Glomerular visceral epithelial cell (primary cell): ENCODE results near the gene EVI5L.

Source experiments
- DNase-seq: peaks from one replicate; pipeline ENCODE4 v3.0.0-alpha.2; 2016; ENCODE audit errors: extremely low spot score

Gene EVI5L

DNA sequence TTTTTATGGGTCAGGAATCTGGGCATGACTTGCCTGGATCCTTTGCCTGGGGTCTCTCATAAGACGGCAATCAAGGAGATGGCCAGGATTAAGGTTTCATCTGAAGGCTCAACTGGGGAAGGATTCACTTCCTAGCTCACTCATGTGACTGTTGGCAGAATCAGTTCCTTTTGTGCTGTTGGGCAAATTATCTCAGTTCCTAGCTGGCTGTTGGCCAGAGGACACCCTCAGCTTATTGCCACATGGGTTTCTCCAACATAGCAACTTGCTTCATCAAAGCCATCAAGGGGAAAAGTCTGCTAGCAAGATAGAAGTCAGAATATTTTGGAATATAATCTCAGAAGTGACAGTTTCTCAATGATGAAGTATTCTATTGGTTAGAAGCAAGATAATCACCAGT, 12.2 kb upstream of the EVI5L start:
- DNase-seq, result no peak

DNA sequence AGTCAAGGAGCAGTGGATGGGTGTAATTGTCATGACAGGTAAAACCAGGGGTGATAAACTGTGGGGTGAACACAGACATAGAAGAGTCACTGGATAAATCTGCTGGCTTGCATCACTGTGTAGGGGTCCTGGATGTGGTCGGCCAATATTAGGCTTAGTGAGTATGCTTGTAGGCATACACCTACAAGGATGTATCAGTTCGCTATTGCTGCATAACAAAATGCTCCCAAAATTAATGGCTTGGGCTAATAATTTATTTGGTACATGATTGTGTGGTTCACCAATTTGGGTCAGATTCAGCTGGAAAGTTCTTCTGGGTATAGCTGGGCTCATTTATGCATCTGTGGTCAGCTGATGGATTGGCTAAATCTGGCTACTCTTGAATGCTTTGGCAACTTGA, 11.2 kb upstream of the EVI5L start:
- no peak for DNase-seq

DNA sequence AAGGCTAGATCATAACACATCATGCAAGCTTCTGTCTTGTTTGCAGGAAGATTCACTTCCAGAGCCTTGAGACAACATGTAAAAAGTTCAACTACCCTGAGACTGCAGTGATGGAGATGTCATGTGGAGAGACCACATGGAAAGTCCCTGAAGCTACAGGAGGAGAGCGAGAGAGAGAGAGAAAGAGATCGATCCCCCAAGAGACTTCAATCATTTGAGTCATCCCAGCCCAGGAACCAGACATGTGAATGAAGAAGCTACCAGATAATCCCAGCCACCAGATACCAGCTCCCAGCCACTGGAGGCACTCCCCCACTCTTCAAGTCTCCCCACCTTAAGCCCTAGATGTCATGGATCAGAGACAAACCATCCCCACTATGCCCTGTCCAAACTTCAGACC, 10.7 kb upstream of the EVI5L start:
- DNase-seq, result no peak

DNA sequence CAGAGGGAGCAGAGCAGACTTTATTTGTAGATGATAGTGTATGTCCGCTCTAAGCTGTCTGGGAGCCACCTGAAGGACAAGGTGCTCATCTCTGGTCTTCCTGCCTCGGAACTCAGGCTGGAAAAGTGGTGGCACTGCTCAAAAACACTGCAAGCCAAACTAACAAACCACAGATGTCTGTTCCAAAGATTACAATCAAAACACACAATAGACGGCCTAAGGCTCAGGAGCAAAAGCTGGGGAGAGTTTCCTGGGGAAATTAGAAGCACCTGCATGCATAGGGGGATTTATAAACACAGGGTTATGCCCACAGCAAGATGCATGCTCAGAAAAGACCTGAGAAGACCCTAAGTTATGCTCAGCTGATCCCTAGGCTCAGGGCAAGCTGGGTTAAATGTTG, 9.4 kb upstream of the EVI5L start:
- no peak for DNase-seq

DNA sequence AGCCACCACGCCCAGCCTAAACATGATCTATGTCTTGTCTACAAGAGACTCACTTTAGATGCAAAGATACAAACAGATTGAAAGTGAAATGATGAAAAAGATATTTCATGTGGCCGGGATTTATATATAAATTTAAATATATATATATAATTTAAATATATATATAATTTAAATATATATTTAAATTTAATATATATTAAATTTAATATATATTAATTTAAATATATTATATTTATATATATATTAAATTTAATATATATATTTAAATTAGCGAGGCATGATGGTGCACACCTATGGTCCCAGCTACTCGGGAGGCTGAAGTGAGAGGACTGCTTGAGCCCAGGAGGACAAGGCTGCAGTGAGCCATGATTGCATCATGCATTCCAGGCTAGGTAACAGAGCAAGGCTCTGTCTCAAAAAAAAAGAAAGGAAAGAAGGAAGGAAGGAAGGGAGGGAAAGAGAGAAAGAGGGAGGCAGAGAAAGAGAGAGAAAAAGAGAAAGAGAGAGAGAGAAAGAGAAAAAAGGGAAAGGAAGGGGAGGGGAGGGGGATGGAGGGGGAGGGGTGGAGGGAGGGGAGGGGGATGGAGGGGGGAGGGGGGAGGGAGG, 7.0 kb upstream of the EVI5L start:
- DNase-seq, result no peak

GRCh38 chr19:7823686-7824301, 6.2 kb upstream of the EVI5L start:
- no peak for DNase-seq

DNA sequence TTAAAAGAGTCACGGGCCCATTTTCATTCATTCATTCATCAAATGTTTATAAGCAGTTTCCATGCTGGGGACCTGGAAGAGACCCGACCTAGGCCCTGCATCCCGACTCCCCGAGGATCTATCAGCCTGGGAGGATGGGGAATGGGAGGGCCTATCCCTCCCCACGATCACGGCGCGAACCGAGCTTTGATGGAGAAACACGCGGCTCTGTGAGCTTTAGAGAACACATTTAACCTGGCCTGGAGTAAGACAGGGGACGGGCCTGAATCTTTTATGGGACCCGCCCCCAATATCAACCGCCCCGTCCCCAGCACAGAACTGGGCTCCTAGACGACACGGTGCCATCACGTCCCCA, 875 bp upstream of the EVI5L start:
- DNase-seq, result no peak

- DNase-seq, result no peak
Observed at GRCh38 chr19:7830272-7830771, 304 bp downstream of the EVI5L start.

DNA sequence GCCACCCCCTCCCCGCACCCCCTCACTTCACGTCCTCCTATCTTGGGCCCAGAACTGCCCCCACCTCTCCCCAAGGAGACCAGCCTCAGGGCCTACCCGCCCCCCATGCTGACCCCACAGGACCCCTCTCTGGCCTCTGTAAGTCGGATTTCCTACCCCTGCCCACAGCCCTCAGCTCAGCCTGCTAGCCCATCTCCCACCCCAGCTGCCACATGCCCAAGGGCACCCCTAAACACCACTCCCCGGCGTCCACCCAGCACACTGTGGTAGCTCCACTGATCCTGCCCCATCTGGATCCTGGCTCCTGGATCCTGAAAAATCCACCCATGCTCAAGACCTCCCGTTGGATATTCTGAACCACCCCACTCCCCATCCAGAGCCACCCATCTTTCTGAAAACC, 805 bp downstream of the EVI5L start:
- no peak for DNase-seq

- DNase-seq, result peak; percentile 59
Observed at GRCh38 chr19:7831452-7831851, 1.4 kb downstream of the EVI5L start.

- no peak for DNase-seq
Observed at GRCh38 chr19:7832009-7832408, 2.0 kb downstream of the EVI5L start.

GRCh38 chr19:7832781-7833180, 2.8 kb downstream of the EVI5L start:
- no peak for DNase-seq

DNA sequence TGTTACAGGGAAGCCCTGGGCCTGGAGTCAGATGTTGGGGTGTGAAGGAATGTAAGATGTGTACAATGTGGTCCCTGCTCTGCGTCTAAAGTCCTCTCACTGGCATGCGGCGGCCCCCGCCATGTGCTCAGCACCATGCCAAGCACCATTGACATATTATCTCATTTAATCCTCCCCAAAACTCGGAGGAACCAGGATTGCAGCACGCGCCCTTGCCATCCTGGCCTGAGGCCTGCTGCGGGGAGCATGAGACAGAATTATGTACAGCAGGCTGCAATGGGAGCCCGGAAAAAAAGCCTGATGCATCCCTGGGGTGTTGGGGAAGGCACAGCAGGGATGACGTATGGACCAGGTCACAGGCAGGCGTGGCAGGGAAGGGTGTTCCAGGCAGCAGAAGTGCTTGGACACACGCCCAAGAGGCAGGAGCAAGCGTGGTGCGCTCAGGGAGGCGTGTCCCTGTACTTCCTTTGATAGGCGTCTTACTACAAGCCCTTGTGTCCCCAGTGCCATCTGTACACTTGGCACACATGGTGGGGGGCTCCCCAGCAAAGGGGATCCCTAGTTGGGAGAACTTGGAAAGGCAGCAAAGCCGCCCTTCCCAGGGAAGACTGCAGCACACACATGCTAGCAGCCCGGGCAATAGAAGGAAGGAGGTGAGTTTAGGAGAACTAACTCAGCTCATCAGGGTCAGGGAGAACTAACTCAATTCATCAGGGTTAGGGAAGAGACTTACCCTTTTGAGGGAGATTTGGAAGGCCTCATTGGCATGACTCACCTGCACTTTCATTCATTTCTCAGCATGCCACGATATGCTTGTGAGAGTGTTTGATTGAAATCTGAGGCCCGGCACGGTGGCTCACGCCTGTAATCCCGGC, 3.4 kb downstream of the EVI5L start:
- no peak for DNase-seq

- DNase-seq, result no peak
Observed at GRCh38 chr19:7839476-7839875, 9.5 kb downstream of the EVI5L start.

GRCh38 chr19:7840629-7841028, 10.6 kb downstream of the EVI5L start:
- no peak for DNase-seq

DNA sequence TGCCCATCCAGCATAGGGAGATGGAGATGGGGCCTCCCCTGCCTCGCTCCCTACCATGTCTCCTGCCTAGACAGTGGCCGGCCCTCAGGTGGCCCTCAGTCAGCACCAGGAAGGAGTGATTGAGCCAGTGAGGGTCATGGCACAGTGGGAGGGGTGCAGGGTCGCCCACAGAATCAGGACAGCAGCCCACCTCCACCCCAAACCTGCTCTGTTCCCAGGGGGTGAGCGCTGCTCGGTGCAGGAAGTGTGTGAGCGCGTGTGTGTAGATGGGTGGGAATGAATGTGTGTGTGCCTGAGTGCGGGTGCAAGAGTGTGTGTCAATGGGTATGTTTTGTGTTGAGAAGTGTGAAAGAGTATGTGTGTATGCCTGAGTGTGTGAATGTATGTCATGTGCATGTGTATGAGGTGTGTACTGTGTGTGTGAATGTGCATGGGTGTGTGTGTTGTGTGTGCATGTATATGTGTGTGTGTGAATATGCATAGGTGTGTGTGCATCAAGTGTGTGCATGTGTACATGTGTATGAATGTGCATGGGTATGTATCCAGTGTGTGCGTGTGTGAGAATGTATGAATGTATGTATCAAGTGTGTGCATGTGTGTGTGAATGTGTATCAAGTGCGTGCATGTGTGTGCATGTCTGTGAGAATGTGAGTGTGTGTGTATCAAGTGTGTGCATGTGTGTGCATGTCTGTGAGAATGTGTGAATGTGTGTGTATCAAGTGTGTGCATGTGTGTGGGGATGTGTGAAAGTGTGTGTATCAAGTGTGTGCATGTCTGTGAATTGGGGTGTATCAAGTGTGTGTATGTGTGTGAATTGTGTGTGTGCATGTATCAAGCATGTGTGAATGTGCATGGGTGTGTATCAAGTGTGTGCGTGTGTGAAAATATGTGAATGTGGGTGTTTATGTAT, 12.0 kb downstream of the EVI5L start:
- no peak for DNase-seq

DNA sequence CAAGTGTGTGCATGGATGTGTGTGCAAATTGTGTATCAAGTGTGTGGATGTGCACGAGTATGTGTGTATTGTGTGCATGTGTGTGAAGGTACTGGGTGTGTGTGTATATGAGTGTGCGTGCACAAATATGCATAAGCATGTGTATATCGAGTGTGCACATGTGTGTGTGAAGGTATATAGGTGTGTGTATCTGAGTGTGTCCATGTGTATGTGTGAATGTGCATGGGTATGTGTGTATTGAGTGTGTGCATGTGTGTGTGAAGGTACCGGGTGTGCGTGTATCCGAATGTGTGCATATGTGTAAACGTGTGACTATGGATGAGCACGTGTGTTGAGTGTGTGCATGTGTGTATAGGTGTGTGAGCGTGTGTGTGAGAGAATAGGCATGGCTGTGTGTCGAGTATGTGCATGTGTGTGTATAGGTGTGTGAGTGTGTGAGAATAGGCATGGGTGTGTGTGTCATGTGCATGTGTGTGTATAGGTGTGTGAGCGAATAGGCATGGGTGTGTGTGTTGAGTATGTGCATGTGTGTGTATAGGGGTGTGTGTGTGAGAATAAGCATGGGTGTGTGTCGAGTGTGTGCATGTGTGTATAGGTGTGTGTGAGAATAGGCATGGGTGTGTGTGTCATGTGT, 12.8 kb downstream of the EVI5L start:
- DNase-seq, result no peak

- no peak for DNase-seq
Observed at GRCh38 chr19:7843521-7843920, 13.5 kb downstream of the EVI5L start.

DNA sequence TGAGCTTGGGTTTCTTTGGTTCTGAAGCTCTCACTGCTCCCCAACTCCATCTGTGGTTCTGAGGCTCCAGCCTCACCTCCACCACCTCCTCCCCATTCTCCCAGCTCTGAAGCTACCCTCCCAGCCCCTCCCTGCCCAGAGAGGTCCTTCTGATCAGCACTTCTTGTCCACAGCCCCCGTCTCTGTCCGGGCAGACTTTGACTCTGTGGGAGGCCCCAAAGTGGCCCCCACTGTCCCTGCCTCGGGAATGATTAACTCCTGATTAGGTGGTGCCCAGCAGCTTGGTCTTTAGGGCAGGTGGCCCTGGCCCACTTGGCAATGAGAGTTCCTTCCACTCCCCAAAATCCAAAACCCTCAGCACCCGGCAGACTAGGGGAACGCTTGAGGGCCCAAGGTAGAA, 14.4 kb downstream of the EVI5L start:
- DNase-seq, result no peak

DNA sequence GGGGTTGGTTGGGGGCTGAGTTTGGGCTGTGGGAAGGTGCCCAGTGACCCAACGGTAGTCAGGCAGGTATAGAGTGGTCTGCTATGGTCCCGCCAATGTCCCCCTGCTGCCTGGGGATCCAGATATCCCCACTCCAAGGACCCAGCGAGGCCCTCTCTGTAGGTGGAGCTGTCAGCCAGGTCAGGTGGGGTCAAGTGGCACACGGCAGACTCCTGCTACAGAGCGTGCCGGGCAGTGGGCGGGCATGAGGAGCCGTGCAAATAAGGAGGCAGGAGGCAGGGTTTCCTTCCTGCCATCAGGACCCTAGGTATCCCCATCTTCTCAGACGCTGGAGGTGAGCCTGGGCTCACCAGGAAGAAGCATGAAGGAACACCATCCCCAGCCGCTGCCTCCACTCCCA, 14.9 kb downstream of the EVI5L start:
- no peak for DNase-seq

- DNase-seq, result no peak
Observed at GRCh38 chr19:7845390-7846154, 15.6 kb downstream of the EVI5L start.
